ENCODE results near the gene FUCA2.

GRCh38 chr6:143531720-143532499 is 20.4 kb upstream of the FUCA2 start:
- TF ChIP-seq, protein P1, sequence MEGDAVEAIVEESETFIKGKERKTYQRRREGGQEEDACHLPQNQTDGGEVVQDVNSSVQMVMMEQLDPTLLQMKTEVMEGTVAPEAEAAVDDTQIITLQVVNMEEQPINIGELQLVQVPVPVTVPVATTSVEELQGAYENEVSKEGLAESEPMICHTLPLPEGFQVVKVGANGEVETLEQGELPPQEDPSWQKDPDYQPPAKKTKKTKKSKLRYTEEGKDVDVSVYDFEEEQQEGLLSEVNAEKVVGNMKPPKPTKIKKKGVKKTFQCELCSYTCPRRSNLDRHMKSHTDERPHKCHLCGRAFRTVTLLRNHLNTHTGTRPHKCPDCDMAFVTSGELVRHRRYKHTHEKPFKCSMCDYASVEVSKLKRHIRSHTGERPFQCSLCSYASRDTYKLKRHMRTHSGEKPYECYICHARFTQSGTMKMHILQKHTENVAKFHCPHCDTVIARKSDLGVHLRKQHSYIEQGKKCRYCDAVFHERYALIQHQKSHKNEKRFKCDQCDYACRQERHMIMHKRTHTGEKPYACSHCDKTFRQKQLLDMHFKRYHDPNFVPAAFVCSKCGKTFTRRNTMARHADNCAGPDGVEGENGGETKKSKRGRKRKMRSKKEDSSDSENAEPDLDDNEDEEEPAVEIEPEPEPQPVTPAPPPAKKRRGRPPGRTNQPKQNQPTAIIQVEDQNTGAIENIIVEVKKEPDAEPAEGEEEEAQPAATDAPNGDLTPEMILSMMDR (conservative IDR thresholded peaks at IDR 0.05; ENCODE audit: low read depth, low read length), result no peak
- TF ChIP-seq EZH2 (IDR thresholded peaks at IDR 0.05; ENCODE audit: borderline replicate concordance, low read depth, low read length, poor library complexity, severe bottlenecking), result no peak
